Activated T-helper 2 cell treated with anti-CD3 and anti-CD28 coated beads, Interferon-gamma antibody, Interleukin-2, Interleukin-4, amounts not matched to agents 10 μg/mL and 5 μg/mL and 100 μg/mL, durations not matched to agents 14 hours and 24 hours and 36 hours (primary cell): Measurements from ENCODE around the gene ESM1. TPM values are rescaled to one million over a fixed set of nuclear protein-coding genes. Genes with fewer than 3 reads are reported as not detected.

Experiments
- DNase-seq: peaks from one replicate; pipeline ENCODE4 v3.0.0; 2021; ENCODE audit warnings: low spot score
- H3K27ac Mint-ChIP-seq: one replicate; pipeline ENCODE4 v1.8.0; 2021; ENCODE audit warnings: mixed read lengths
- H3K27me3 Mint-ChIP-seq: one replicate; pipeline ENCODE4 v1.8.0; 2021; ENCODE audit warnings: low read depth, mixed read lengths
- H3K36me3 Mint-ChIP-seq: one replicate; pipeline ENCODE4 v1.8.0; 2021; ENCODE audit warnings: low read depth, mixed read lengths
- H3K4me1 Mint-ChIP-seq: one replicate; pipeline ENCODE4 v1.8.0; 2021; ENCODE audit warnings: low read depth, mixed read lengths
- H3K4me3 Mint-ChIP-seq: one replicate; pipeline ENCODE4 v1.8.0; 2021; ENCODE audit warnings: low read depth, mild to moderate bottlenecking, moderate library complexity, mixed read lengths
- H3K9me3 Mint-ChIP-seq: one replicate; pipeline ENCODE4 v1.8.0; 2021; ENCODE audit warnings: mixed read lengths
- intact Hi-C: fragments of 100-400 bp; cut with micrococcal nuclease; formaldehyde crosslinking; loops from one replicate; pipeline ENCODE4 v1.15.1; 2023
- total RNA-seq: library from RNA; stranded (reverse); gene quantifications from 2 replicates; pipeline ENCODE4 v1.2.3, GENCODE V29; 2022

Gene ESM1
- total RNA-seq, 1 donor from 2014 or later = 0.37 TPM

DNA sequence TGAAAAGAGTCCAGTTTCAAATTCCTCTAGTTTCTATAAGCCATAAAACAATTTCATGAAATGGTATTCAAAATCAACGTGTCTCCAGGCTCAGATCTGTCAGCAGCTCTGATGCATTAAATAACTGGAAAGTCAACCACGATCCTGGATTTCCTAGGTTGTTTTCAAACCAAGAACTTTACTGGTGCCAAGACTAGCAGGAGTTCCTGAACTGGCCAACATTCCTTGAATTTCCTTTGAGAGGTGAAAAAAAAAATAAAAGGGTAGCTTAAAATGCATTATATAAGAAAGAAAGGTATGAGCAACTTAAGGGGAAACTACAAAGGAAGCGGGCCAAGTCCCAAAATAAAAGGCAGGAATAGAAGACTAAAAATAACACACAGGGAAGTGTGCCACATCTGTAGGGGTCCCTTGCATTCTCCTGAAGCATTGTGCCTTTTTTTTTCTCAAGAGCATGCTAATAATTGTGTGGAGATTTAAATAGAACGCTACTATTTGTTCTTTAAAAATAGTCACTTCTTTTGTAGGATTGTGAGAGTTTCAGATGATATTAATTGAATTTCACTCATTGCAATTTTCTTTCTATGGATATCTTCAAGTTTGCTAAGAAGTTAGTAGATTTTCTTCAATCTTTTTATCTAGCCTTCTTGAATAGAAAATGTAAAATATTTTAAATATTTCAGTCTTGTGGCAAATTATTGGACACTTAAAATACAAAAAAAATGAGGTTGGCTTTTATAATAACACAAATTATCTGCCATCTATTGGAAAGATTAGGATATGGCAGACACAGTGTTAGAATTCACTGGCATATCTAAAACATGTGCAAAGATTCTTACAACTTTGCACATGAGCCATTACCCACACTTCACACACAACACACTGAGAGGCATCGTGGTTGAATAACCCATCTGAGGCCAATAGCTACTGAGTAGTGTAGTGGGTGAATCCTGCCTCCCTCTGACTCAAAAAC is 15.3 kb downstream of the ESM1 start:
- Mint-ChIP-seq H3K4me1 (no peaks in the 10 kb centered on the region), H3K36me3 (no peaks in the 10 kb centered on the region), H3K4me3 (no peak overlapping the region), H3K9me3 (no peaks in the 10 kb centered on the region), H3K27ac (no peak overlapping the region), H3K27me3 (peaks cover 9% of the 10 kb centered on the region)
- DNase-seq = no peak
- intact Hi-C loops = no loop called here

- Mint-ChIP-seq H3K4me1 (no peaks in the 10 kb centered on the region), H3K4me3 (no peak overlapping the region), H3K36me3 (no peaks in the 10 kb centered on the region), H3K9me3 (no peaks in the 10 kb centered on the region), H3K27me3 (peaks cover 9% of the 10 kb centered on the region), H3K27ac (no peak overlapping the region)
- no peak for DNase-seq
- intact Hi-C loops = no loop called here
Measured at GRCh38 chr5:54969242-54969641, 16.2 kb downstream of the ESM1 start.

GRCh38 chr5:54965806-54966205 is 19.6 kb downstream of the ESM1 start:
- no peak overlapping the region for H3K27ac Mint-ChIP-seq
- peaks cover 4% of the 10 kb centered on the region for H3K9me3 Mint-ChIP-seq
- intact Hi-C loops = no loop called here
- H3K4me1 Mint-ChIP-seq = no peaks in the 10 kb centered on the region
- no peak overlapping the region for H3K4me3 Mint-ChIP-seq
- no peak for DNase-seq
- H3K27me3 Mint-ChIP-seq = peaks cover 6% of the 10 kb centered on the region
- no peaks in the 10 kb centered on the region for H3K36me3 Mint-ChIP-seq

DNA sequence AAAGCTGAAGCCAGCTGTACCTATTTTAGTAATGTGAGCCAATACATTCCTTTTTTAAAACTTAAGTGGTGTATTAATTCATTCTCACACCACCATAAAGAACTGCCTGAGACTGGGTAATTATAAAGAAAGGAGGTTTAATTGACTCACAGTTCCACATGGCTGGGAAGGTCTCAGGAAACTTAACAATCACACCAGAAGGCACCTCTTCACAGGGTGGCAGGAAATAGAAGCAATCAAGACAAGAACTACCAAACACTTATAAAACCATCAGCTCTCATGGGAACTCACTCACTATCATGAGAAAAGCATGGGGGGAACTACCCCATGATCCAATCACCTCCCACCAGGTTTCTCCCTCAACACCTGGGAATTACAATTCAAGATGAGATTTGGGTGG is 21.0 kb downstream of the ESM1 start:
- no peak for DNase-seq
- intact Hi-C loops = no loop called here
- Mint-ChIP-seq H3K27ac (no peak overlapping the region), H3K4me1 (peaks cover 6% of the 10 kb centered on the region), H3K27me3 (peaks cover 3% of the 10 kb centered on the region), H3K4me3 (no peak overlapping the region), H3K9me3 (peaks cover 4% of the 10 kb centered on the region), H3K36me3 (no peaks in the 10 kb centered on the region)

GRCh38 chr5:54959673-54960418 is 25.5 kb downstream of the ESM1 start:
- Mint-ChIP-seq H3K36me3 (peaks cover 5% of the 10 kb centered on the region), H3K9me3 (peaks cover 9% of the 10 kb centered on the region), H3K27ac (no peak overlapping the region), H3K4me3 (no peak overlapping the region), H3K27me3 (peaks cover 13% of the 10 kb centered on the region), H3K4me1 (peaks cover 14% of the 10 kb centered on the region)
- intact Hi-C loops = no loop called here
- no peak for DNase-seq

DNA sequence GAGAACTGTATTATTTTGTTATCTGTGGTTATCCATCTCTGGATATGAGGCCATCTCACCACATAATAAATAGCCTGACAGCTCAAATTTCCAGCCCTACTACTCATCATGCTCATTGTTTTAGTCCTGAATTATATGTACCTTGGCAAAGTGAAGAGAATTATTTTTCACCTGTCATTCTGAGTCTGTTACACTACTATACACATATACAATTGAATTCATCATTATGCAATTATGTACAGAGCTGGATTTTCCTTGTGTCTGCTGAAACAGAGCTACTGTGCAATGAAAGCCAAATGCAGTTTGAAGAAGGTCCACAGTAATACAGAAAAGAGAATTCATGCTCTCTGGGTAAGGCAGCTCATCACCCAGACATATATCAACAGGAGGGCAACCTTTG is 28.5 kb downstream of the ESM1 start:
- peaks cover 14% of the 10 kb centered on the region for H3K4me1 Mint-ChIP-seq
- H3K27ac Mint-ChIP-seq = no peak overlapping the region
- no peak overlapping the region for H3K4me3 Mint-ChIP-seq
- H3K9me3 Mint-ChIP-seq = peaks cover 29% of the 10 kb centered on the region
- peaks cover 13% of the 10 kb centered on the region for H3K27me3 Mint-ChIP-seq
- no peak for DNase-seq
- intact Hi-C loops = no loop called here
- peaks cover 5% of the 10 kb centered on the region for H3K36me3 Mint-ChIP-seq

- peaks cover 9% of the 10 kb centered on the region for H3K9me3 Mint-ChIP-seq
- H3K36me3 Mint-ChIP-seq = peaks cover 10% of the 10 kb centered on the region
Measured at GRCh38 chr5:54947187-54947586, 38.2 kb downstream of the ESM1 start.

GRCh38 chr5:54946306-54946819 is 39.0 kb downstream of the ESM1 start:
- no peak for DNase-seq
- Mint-ChIP-seq H3K27me3 (no peaks in the 10 kb centered on the region), H3K36me3 (peaks cover 10% of the 10 kb centered on the region), H3K27ac (no peak overlapping the region), H3K4me3 (no peak overlapping the region), H3K9me3 (peaks cover 6% of the 10 kb centered on the region), H3K4me1 (peaks cover 22% of the 10 kb centered on the region)
- intact Hi-C loops = loop anchor here (5.0 kb wide), 1 partner anchor 41 kb away; the partner anchor contains the start of gene ESM1

More at GRCh38 chr5:54947187-54947586, 38.2 kb downstream of the ESM1 start:
- DNase-seq = no peak
- intact Hi-C loops = loop anchor here (5.0 kb wide), 1 partner anchor 40 kb away; the partner anchor contains the start of gene ESM1
- no peak overlapping the region for H3K4me3 Mint-ChIP-seq
- H3K4me1 Mint-ChIP-seq = peaks cover 22% of the 10 kb centered on the region
- no peak overlapping the region for H3K27ac Mint-ChIP-seq
- H3K27me3 Mint-ChIP-seq = no peaks in the 10 kb centered on the region

DNA sequence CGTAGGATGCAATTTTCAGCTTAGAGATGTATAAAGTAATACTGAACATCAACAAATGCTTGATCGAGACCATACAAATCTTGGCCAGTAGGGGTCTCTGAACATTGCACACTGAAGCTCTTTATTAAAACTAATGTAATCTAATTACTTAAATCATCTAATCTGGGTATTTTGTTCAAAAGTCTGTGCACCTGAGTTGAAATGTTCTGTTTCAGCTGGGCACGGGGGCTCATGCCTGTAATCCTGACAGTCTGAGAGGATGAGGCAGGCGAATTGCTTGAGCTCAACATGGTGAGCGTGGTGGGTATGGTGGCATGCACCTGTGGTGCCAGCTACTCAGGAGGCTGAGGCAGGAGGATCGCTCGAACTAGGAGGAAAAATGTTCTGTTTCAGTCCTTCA is 41.0 kb downstream of the ESM1 start:
- Mint-ChIP-seq H3K9me3 (peaks cover 6% of the 10 kb centered on the region), H3K27me3 (no peaks in the 10 kb centered on the region), H3K27ac (no peak overlapping the region), H3K4me3 (no peak overlapping the region), H3K36me3 (peaks cover 10% of the 10 kb centered on the region), H3K4me1 (peaks cover 22% of the 10 kb centered on the region)
- intact Hi-C loops = loop anchor here (1.0 to 5.0 kb wide), 2 partner anchors 37 to 202 kb away; no protein-coding TSS in a partner anchor
- DNase-seq = no peak

- no peak for DNase-seq
- H3K4me3 Mint-ChIP-seq = no peak overlapping the region
- intact Hi-C loops = loop anchor here (5.0 kb wide), 1 partner anchor 35 kb away; no protein-coding TSS in a partner anchor
Measured at GRCh38 chr5:54942064-54942778, 43.2 kb downstream of the ESM1 start.

DNA sequence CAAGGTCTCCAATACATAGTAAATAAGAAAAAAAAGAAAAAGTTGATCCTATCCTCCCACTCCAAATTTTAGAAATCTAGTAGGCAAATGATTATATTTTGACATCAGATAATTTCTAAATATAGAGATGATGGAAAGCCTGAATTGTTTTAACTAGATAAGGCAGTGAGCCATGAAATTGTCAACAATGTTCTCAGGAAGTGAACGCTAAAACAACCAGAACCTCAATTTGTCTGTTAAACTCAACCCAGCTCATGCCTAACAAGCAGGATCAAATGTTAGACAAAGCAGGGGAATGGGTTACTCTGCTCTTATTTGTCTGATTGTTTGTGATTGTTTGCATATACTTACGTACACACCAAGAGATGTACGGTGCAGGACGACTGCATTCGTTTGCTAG is 49.2 kb downstream of the ESM1 start:
- Mint-ChIP-seq H3K4me3 (no peak overlapping the region), H3K36me3 (no peaks in the 10 kb centered on the region), H3K4me1 (no peaks in the 10 kb centered on the region), H3K27me3 (peaks cover 14% of the 10 kb centered on the region), H3K9me3 (peaks cover 3% of the 10 kb centered on the region), H3K27ac (no peak overlapping the region)
- intact Hi-C loops = no loop called here
- DNase-seq = no peak

More at GRCh38 chr5:54942064-54942778, 43.2 kb downstream of the ESM1 start:
- Mint-ChIP-seq H3K9me3 (no peaks in the 10 kb centered on the region), H3K27ac (no peak overlapping the region), H3K27me3 (peaks cover 3% of the 10 kb centered on the region), H3K36me3 (peaks cover 5% of the 10 kb centered on the region), H3K4me1 (peaks cover 13% of the 10 kb centered on the region)

DNA sequence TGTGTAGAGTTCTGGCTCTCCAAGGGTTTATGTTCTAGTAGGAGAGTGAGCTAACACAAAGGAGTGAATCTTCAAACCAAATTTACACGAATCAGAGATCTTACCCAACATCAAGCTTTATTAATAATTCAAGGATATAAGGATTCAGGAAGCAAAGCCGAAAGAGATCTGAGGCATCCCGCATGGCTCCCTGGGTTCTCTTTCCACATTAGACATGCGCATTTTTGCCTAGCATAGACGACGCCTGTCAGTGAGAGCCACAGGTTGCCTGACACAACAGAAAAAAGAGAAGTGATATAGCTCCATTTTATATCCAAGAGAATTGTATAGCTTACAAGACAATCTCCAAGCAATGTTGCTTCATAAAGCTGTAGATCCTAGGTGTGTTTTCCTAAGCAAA is 52.6 kb downstream of the ESM1 start:
- Mint-ChIP-seq H3K27me3 (peaks cover 12% of the 10 kb centered on the region), H3K9me3 (peaks cover 3% of the 10 kb centered on the region), H3K4me1 (peaks cover 8% of the 10 kb centered on the region), H3K4me3 (no peak overlapping the region), H3K27ac (no peak overlapping the region), H3K36me3 (no peaks in the 10 kb centered on the region)
- DNase-seq = no peak
- intact Hi-C loops = no loop called here
